Kidney glomerular epithelial cell (primary cell): ENCODE results near the gene PHGDH.
A peak's percentile ranks its signal among the peaks of the same experiment; 100 is the strongest.

Source experiments
- DNase-seq: peaks from one replicate; lab custom pipeline; 2025; lab: John Stamatoyannopoulos, UW

PHGDH gene

DNA sequence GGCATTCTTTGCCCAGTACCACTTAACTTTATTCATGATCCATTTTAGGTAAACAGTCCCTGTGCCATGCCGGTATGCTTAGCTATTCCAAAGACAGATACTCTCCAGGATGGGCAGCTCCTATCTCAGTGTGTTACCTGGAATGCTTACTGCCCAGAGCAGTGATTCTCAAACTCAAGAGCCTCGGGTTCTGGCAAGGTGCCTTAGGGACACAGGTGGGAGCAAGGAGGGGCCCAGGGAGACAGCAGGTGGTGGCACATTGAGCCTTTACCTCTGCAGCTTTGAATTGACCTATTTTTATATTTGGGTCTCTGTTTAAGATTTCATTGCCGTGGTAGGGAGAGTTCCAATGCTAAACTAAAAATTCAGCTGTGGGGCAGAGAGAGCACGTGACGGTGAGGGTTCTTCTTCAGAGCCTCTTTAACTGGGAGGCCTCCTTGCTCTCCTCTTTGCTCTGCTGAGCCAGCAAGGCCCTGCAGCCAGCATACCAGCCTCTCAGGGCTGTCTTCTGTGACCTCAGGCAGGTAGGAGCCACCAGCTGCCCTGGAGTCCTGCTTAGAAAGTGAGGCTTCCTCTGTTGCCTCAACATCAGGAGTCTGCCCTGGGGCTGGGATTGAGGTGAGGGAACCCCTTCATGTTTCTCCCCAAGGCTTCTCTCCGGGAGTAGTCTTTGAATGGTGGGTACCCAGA is 20.2 kb downstream of the PHGDH start:
- no peak for DNase-seq

DNA sequence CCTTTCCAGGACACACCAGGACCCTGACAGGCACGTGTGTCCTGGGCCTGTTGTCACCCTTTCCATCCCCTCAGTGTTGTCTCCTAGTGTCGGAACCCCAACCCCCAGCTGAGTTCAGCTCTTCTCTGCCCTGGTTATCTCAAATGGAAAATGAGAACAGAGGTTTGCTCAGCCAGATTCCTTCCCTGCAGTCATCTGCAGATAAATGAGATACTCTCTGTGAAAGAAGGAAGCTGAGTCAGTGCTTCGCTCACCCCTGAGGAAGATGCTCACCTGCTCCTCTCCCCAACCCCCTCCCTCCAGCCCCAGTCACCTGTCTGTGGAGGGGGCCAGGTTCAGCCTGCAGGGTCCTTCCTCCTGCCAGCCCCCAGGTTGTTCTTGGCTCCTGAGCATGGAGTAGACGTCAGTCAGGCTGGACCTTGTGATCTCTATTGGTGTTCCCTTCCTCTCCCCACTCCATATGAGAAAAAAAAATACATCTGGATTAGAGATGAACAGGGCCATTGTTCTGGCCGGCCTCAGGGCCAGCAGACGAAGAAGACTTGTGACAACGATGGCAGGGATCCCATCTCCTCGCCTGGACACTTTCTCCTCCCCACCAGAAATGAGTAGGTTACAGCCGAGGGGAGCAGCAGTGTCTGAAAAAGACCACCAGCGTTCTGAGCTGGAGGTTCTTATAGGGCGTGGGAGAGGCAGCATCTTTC is 20.9 kb downstream of the PHGDH start:
- no peak for DNase-seq

DNA sequence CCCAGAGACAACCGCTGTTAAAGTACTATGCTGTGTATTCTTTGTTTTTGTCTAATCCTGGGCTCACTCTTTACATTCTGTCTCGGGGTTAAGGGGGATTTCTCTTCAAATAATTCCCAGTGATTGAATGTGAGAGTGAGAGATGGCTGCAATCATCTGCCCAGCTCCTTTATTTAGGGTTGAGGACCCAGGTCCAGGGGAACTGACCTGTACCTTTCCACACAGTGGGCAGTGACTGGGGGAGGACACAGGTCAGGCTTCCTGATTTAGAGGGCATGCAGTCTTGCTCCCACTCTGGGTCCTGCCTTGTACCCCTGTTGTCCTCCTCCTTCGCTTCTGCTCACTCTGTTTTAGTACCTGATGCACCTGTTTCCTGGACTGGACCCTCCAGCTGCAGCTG is 22.0 kb downstream of the PHGDH start:
- no peak for DNase-seq

DNA sequence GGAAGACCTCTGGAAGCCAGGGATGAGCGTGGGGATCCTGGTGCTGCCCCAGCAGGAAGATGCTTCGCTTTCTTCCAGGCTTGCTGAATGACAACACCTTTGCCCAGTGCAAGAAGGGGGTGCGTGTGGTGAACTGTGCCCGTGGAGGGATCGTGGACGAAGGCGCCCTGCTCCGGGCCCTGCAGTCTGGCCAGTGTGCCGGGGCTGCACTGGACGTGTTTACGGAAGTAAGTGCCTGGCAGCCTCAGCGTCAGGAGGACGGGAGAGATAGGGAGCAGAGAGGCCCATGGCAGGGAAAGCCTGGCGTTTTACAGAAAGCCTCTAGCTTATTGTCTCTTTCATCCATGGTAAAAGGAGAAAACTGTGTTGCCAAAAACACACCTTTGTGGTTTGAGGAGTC is 23.5 kb downstream of the PHGDH start:
- no peak for DNase-seq

DNA sequence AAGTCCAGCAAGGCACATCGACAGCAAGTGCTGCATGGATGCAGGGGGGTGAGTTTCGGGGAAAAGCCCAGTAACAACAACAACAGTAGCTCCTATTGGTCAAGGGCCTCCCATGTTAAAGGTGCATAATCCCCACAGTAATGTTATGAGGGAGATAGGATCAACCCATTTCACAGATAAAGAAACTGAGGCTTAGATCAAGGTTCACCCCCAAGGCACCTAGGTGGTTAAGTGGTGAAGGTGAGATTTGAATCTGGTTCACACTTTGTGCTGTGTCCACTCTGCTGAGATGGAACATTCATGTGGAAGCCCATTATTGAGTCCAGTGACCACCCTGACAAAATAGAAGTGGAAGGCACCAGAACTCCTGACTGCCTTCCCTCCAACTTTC is 24.9 kb downstream of the PHGDH start:
- DNase-seq, result no peak

DNA sequence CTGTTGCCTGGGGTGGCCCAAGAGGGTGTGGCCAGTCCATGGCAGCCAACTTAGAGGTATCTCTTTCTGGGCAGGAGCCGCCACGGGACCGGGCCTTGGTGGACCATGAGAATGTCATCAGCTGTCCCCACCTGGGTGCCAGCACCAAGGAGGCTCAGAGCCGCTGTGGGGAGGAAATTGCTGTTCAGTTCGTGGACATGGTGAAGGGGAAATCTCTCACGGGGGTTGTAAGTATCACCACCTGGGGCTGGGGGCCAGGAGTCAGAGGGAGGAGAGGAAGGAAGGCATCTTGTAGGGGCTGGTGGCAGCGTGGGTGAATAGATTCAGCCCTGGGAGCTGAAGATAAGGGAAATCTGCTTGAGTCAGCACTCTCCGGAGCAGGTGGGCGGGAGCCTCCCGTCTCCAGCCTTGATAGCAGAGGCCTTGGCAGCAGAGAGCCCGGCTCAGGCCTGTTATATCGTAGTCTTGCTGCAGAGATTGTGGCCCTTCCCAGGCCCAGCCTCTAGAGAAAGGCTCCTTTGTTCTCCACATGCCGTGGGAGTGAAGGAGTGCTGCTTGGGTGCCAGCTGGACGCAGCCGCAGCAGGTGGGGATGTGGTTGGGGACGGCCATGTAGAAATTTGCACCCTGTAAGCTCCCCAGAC is 25.4 kb downstream of the PHGDH start:
- peak; percentile 18 for DNase-seq

DNA sequence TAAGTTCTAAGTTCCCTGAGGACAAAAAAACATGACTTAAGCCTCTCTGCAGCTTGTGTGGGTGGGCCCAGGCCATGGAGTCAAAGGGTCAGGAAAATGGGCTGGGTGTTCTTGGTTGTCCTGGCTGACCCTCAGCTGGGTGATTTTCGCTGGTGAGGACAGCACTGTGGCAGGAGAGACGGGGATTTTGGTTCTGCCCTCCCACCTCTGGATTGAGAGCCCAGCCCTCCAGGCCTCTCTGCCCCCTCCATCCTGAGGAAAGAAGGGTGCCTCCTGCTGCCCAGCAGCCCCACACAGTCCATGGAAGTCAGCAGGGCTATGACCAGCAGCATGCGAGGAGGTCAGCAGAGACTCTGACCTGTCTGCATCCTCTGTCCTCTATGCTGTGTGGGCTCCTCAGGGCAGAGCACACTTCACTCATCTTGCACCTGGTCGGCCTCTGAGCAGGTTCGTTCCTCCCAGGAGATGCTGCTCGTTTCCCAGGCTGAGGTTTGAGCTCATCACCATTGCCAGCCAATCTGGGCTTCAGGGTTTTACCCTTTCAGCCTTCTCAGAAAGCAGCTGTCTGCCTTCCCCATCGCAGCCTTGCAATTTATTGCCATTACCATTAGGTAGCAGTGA is 26.5 kb downstream of the PHGDH start:
- DNase-seq, result no peak

DNA sequence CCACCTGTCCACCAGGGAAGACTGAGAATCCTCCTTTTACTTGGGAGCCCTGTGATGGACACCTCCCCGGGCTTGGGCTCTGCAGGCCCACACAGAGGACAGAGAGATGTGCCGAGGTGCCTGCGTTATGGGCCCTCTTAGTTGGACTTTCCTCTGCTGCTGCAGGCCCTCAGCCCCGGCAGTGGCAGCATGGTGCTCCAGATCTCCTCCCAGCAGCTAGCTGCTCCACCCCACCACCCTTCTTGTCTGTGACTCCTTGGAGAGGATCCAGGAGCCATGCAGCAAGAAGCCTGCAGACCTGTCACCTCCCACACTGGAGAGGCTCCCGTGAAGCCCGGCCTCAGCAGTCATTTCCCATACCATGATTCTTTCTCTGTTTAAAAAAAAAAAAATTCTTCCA is 27.4 kb downstream of the PHGDH start:
- no peak for DNase-seq

DNA sequence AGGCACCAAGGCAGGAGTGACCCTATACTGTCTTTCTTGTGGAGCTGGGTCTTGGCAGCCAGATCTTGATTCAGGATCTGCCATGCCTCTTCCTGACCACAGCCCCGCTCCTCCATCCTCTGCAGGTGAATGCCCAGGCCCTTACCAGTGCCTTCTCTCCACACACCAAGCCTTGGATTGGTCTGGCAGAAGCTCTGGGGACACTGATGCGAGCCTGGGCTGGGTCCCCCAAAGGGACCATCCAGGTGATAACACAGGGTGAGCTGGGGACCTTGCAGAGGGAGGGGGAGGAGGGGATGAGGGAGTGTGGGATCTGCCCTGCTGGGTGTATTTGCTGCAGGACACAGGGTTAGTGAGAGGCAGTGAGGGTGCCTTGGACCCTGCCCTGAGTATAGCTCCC is 28.5 kb downstream of the PHGDH start:
- no peak for DNase-seq

DNA sequence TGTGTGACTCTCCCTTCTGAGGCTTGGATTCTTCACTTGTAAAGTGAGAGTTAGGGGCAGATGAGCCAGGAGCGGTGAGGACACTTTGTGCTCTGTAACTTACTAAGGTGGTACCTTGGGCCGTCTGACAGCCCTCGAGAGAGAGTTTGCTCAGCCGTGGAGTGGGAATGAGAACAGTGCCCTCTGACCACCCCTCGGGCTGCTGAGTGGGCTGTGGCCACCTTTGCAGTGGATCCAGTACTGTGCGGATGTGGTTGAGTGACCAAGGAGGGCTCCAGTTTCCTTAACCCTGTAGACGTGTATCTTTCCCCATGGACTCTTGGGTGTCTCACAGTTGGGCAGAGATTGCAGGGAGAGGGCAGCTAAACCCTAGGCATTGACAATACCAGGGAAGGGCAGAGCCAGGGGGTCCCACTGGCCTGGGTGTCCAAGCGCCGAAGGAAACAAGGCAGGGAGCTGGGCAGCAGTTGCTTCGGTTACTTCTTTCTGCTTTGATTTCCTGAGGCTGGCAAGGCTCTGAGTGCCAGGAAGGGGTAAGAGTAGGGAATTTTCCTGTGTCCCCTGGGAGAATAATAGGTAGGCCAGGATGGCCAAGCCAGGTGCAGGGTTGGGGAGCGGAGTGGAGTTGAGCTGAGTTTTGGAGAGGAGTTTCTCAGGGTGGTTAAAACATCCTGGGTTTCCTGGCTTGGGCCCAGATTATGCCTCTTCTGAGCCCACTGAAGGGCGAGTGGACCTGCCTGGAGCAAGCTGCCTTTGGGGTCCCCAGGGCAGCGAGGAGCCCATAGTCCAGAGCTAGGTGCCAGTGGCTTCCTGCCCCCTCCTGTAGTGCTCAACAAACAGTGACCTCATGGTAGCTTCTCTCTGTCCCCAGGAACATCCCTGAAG is 29.4 kb downstream of the PHGDH start:
- DNase-seq, result no peak

DNA sequence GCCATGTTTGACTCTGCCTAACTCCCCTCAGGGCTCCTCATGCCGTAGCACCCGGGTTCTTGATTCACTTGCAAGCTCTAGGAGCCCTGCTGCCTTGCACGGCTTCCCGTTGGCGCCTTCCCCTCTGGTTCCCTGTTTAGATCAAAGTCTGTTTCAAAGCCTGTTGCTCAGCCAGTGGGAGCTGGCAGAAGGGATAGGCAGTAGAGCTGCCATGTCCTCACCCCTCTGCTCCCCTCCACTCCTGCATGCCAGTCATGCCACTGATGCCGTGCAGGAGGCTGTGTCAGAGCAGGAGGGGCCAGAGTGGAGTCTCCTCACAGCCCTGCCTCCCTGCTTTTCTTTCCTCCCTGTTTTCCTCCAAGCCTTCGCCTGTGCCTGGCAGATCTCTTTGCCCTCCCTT is 30.5 kb downstream of the PHGDH start:
- peak; percentile 36 for DNase-seq

DNA sequence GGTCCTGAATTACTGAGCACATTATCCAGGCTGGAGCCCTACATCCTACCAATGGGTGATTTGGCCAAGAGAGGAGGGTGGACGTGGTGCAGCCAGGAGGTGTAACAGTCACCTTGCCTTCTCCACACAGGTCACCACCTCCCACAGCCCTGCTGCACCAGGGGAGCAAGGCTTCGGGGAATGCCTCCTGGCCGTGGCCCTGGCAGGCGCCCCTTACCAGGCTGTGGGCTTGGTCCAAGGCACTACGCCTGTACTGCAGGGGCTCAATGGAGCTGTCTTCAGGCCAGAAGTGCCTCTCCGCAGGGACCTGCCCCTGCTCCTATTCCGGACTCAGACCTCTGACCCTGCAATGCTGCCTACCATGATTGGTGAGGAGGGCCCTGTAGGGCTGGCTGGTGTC is 30.9 kb downstream of the PHGDH start:
- DNase-seq, result no peak

DNA sequence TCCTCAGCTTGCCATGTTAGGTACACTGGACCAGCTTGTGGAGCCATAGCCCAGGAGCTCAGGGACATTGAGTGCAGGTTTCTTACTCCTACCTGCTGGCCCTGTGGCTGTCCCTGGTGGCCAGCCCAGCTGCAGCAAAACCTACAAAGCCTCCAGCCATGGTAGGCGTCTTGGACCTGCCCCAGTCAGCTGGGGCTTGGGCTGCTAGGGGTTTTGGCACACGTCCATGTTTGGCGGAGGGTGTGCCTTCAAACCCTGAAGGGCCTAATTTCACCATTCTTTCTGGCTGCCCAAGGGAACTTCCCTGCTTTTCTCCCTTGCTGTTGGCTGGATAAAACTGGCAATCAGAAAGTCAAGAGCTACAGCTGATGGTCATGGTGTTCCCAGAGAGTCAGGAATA is 31.6 kb downstream of the PHGDH start:
- no peak for DNase-seq

DNA sequence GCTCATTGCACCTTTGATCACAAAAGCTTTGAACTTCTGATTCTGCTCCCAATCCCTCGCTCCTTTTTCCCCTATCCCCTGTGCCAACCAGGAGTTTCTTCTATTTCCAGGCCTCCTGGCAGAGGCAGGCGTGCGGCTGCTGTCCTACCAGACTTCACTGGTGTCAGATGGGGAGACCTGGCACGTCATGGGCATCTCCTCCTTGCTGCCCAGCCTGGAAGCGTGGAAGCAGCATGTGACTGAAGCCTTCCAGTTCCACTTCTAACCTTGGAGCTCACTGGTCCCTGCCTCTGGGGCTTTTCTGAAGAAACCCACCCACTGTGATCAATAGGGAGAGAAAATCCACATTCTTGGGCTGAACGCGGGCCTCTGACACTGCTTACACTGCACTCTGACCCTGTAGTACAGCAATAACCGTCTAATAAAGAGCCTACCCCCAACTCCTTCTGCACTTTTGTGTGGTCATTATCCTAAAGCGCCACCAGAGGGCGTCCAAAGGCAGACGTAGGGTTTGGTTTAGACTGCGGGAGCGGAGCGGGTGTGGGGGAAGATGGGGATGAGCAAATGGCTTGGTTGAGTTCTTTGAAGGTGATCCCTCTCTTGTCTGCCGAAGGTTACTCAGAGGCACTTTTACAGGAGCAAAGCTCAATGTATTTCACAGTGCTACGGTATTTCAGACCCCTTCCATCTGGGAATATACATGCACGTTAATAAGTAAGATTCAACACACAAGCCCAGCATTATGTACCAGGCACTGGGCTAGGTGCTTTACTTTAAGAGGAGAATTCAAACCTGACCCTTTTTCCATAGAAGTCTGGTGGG is 32.3 kb downstream of the PHGDH start:
- DNase-seq, result peak; percentile 76

DNA sequence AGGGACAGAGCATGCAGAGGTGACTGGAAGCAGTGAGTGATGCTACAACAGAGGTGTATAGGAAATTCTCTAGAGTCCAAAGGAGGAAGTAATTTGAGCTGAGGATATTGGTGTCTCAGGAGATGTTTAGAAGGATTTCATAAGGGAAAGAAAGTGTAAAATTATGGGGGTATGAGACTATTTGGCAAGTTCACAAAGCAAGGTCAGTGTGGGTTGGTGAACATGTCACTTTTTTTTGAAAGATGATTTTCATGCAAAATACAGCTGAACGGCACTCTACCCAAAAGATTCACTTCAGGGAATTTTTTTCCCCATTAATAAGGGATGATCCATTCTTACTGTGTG is 32.8 kb downstream of the PHGDH start:
- DNase-seq, result no peak

DNA sequence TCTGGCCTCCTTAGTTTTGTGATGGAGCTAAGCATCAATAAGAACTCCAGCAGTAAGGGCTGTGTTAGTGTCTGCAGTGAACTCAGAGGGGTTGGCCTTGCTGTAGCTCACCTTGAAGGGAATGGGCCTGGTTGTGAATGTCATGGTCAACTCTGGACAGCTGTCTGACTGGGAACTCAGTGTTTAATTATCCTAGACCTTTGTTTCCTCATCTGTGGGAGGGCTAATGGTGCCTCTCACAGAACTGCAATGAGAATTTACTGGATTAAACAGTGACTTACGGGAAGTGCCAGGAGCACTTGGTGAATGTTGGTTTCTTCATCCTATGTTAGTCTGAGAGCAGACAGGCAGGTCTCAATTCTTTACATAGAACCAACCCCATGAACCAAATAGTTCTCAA is 33.3 kb downstream of the PHGDH start:
- DNase-seq, result no peak

DNA sequence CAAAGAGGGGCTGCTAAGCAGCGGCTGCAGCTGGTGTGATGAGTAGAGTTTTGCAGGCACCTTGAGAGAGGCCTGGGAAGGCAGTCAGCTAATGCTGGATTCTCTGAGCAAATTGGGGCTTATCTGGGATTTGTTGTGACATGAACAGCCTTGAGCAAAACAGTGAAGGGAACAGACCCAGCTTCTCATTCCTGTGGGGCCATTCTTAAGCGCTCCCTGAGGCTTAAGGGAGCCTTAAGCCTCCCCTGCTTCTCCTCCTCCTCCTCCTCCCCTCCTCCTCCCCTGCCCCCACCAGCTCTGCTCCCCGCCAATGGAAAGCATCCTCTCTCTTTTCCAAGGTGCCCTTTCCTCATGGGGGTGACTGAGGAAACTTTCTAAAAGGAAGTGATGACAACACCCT is 35.7 kb downstream of the PHGDH start:
- no peak for DNase-seq

DNA sequence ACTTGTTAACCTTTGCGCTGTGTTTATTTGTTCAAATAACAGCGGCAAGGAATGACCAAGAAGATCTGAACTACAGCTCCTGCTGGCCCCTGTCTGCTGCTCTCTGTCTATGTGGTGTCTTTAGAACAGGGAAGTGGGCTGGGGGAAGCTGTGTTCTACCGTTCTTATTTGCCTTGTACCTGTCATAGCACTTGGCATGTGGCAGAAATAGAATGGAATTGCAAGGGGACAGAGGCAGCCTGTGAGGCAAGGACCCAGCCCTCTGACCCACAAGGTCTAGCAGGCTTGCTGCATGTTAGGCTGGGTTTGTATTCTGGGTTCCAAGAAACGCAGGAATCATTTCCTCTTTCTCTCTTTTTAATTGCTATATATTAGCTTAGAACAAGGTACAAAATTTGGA is 36.3 kb downstream of the PHGDH start:
- DNase-seq, result no peak

DNA sequence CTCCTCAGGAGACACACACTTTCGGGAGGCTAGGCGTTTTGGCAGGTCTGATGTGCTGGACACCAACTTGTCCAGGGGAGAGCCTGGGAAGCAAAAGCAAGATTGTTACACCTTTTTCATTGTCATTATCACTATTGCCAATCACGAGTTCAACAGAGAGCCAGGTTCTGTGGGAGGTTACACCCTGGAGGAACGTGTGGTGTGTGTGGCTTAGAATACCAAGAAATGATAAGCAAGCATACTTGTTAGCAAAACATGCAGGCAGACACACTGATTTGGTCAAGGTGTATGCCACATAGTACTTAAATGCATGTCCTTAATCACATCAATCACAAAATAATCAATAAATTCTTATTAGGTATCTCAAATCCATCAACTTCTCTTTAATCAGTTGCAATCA is 40.9 kb downstream of the PHGDH start:
- DNase-seq, result no peak

DNA sequence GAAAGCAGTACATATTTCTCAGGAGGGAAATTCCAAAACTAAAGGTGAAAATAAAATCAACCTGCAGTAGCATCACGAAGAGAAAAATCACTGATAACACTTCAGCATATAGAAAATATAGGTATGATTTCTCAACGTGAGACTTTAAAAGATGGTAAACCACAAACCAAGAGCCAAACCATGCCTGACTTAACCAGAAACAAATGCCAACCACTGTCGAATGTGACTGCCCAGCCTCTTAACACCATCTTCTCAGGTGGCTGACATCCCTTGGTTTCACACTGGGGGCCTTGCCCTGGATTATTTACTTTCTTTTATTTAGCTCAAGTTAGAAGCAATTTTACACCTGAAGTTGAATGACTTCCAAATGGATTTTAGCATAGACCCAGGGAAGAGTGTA is 46.9 kb downstream of the PHGDH start:
- no peak for DNase-seq

DNA sequence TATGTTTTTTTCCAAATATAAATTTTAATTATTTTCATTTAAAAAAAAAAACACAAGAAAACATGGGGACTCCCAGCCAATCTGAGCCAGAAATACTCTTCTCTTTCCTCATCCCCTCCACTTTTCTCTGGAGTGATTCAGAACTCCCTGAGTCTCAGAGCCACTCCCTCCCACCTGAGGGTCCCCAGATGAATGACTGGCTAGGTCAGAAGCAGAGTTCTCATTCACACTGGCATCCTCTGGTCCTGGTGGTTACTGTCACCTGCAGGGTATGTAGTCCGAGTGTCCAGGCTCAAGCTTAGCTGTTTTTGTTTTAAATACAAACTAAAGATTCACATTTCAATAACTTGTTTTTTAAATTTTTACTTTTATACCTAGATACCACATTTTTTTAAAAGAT is 50.7 kb downstream of the PHGDH start:
- DNase-seq, result no peak
